Upper lobe of left lung (tissue), 4 donors: ENCODE data around the gene NMB.

Experiments used
- POLR2A ChIP-seq, 4 donors: fragments of 450-650 bp; IDR thresholded peaks; one replicate each; pipeline ENCODE4 v1.5.1; 2016 to 2017; ENCODE audit warnings: antibody characterized with exemption in 4 of 4, mild to moderate bottlenecking in 2 of 4
- TF ChIP-seq, protein P1 (sequence below), 6 experiments: fragments of 450-650 bp in 4 of 6; fragments of 200-600 bp in 2 of 6; sonication (generic) in 2 of 6; IDR thresholded peaks; one replicate each; pipeline ENCODE4 v1.5.1; 2016 to 2019; ENCODE audit warnings: antibody characterized with exemption in 6 of 6

DNA sequence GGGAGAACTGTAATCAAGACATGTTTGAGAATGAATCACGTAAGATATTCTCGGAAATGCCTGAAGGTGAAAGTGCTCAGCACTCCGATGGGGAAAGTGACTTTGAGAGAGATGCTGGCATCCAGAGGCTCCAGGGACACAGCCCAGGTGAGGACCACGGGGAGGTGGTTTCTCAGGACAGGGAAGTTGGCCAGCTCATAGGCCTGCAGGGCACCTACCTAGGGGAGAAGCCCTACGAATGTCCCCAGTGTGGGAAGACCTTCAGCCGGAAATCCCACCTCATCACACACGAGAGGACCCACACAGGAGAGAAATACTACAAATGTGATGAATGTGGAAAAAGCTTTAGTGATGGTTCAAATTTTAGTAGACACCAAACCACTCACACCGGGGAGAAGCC, 37.4 kb downstream of the NMB start:
- TF ChIP-seq POLR2A (IDR thresholded peaks at IDR 0.05): no peak
- TF ChIP-seq, protein P1, sequence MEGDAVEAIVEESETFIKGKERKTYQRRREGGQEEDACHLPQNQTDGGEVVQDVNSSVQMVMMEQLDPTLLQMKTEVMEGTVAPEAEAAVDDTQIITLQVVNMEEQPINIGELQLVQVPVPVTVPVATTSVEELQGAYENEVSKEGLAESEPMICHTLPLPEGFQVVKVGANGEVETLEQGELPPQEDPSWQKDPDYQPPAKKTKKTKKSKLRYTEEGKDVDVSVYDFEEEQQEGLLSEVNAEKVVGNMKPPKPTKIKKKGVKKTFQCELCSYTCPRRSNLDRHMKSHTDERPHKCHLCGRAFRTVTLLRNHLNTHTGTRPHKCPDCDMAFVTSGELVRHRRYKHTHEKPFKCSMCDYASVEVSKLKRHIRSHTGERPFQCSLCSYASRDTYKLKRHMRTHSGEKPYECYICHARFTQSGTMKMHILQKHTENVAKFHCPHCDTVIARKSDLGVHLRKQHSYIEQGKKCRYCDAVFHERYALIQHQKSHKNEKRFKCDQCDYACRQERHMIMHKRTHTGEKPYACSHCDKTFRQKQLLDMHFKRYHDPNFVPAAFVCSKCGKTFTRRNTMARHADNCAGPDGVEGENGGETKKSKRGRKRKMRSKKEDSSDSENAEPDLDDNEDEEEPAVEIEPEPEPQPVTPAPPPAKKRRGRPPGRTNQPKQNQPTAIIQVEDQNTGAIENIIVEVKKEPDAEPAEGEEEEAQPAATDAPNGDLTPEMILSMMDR (IDR thresholded peaks at IDR 0.05): no peak
